CD1c-positive myeloid dendritic cell (primary cell): ENCODE results near the gene JADE1.

Experiments
- DNase-seq: peaks from one replicate; pipeline ENCODE4 v3.0.0-alpha.2; 2016; ENCODE audit errors: extremely low spot score

Gene JADE1

DNA sequence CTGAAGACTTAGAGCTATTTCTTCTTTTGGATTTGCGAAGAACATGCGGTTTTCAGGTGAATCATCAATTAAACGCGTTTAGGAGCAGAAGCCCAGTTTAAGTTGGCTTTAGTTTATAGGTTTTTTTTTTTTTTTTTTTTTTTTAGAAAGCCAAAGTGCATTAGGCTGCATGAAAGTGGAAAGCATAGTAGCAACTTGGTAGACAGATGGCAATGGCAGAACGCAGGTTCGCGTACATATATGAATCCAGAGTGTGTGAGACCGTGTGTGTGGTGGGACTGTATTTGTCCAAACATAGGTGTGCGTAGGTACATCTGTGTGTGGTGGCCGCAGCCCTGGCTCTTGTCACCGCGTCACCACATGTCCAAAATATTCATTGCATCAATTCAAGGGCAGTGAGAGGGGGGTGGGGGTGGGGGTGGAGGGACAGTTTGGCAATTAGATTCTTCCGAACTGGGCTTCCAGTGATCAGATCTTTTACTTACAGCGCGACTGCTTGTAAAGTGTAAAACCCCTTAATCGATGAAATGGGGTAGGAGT is 901 bp downstream of the JADE1 start:
- DNase-seq, result peak; percentile 13

DNA sequence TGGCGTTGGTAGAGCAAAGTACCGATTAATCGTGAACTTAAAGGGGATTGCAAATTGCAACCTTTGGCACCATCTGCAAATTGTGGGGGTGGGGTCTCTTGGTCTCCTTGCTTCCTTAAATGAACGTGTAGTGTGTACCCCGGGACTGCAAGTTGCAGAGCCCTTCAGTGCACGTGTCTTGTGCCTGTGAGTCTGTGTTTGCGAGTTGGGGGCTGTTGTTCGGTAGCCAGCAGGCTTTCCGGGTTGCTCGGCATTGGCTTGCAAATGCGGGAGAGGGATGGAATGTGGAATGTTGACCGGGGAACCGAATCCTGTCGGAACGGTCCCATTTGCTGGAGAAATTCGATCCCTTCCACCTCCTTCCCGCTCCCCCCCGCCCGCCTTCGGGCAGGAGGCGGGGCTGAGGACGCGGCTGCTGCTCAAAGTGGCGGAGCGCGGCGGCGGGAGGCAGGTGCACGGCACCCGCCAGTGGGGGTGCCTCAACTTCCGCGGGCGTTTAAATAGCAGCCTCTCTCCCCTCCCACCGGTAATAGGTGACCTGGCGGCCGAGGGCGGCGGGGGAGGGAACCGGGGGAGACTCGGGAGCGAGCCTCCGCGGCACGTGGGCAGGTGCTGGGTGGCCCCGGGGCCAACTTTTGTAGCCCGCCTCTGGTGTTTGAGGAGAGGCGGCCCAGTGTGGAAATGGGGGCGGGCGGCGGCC is 1.5 kb downstream of the JADE1 start:
- peak; percentile 66 for DNase-seq

- peak; percentile 89 for DNase-seq
Observed at GRCh38 chr4:128811571-128812441, 2.3 kb downstream of the JADE1 start.

- peak; percentile 42 for DNase-seq
Observed at GRCh38 chr4:128812442-128813235, 3.1 kb downstream of the JADE1 start.

DNA sequence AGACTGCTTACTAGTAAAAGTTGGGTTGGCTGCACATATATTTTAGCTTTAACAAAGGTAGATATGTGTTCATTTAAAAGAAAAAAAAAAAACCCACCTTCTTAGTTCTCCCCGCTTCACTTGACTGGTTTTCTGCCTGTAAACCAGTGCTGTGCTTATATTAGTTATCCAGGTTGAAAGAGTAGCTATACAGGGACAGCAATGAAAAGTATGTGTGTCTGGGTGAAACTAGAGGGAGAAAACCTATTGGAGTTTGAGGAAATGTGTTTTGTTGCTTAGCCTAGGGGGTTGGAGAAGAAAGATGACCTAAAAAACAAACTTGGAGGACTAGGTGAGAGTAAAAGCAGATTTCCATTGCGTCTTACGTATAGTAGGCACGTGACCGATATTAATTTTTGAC is 4.5 kb downstream of the JADE1 start:
- no peak for DNase-seq

DNA sequence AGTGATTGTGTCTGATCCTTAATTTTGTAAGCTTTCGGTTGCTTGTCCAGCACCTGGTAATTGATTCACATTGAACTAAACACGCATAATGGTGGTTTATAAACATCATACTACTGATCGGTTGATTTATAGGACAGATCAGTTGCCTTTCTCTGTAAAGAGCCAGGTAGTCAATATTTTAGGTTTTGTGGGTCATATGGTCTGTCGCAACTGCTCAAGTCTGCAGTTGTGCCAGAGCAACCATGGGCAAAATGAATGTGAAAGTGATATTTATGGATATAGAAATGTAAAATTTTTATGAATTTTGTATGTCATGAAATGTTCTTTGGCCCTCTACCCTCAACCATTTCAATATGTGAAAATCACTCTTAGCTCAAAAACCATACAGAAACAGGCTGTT is 8.9 kb downstream of the JADE1 start:
- no peak for DNase-seq

- no peak for DNase-seq
Observed at GRCh38 chr4:128819082-128819742, 9.7 kb downstream of the JADE1 start.

- DNase-seq, result no peak
Observed at GRCh38 chr4:128820671-128821070, 11.2 kb downstream of the JADE1 start.

DNA sequence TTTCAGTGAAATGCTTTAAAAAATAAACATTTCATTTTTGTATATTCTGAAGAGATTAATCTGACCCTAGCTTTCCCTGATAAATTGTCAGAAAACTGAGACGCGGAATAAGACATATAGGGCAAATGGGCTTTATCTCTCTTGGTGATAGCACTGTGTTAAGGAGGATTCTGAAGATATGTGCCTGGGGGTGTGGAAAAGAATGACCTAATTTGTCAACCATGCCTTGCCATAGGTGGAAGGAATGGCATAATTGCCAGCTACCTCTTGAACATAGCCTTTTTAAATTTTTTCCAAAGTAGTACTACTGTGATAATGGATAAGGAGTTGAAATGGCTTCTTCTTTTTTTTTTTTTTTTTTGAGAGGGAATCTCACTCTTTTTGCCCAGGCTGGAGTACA is 11.7 kb downstream of the JADE1 start:
- no peak for DNase-seq

- no peak for DNase-seq
Observed at GRCh38 chr4:128823025-128823661, 13.6 kb downstream of the JADE1 start.

DNA sequence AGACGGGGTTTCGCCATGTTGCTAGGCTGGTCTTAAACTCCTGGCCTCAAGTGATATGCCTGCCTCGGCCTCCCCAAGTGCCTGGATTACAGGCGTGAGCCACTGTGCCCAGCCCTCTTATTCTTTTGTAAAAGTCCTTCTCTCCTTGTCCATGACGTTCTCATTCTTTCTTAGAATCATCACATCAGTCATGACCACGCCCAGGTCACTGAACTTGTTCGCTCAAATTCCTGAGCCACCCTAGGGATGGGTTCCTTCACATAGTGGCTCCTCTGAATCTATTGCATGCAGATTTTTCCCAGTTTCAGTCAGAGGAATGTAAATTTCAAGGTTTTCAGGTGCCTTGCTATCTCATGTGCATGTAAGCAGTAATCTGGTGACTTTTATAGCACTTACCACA is 15.7 kb downstream of the JADE1 start:
- DNase-seq, result no peak

DNA sequence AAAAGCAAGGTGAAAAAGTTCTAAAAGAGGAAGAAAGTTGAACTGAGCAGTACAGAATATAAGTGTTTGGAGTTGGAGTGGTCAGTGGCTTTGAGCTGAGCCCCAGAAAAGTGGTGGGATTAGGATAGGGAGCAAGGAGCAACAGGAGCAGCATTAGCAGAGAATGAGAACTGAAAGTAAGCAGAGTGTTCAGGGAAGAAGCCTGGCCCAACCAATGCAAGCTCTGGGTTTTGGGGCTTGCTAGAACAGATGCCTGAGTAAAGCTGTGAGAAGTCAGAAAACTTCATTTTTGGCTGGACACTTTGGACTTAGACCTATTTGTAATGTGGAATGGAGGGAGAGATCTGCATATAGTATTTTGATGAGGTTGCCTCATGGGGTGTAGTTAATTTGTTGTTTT is 17.8 kb downstream of the JADE1 start:
- DNase-seq, result no peak

DNA sequence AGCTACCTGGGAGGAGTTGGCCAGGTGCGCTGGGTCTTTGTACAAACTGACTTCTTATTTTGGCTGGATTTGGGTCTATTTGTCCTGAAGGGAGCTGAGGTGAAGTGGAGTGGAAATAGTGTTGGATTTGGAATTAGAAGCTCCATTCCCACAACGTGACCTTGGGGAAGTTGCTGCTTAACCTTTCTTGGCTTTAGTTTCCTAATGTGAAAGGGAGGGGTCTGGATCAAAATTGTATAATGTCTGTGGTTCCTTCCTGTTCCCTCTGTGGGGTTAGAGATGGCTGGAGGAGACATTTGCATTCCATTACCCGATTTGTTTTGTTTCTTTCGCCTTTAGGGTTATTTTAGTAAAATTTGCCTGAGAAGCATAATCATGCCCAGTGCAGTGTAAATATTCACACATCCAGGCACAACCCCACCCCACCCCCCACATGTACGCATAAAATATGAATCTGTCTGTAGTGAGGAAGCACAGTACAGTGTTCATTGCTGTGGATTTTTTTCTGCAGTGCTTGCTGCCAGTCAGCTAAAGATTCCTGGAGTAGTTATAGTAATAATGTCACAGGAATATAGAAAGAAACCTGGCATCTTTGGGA is 21.5 kb downstream of the JADE1 start:
- no peak for DNase-seq

DNA sequence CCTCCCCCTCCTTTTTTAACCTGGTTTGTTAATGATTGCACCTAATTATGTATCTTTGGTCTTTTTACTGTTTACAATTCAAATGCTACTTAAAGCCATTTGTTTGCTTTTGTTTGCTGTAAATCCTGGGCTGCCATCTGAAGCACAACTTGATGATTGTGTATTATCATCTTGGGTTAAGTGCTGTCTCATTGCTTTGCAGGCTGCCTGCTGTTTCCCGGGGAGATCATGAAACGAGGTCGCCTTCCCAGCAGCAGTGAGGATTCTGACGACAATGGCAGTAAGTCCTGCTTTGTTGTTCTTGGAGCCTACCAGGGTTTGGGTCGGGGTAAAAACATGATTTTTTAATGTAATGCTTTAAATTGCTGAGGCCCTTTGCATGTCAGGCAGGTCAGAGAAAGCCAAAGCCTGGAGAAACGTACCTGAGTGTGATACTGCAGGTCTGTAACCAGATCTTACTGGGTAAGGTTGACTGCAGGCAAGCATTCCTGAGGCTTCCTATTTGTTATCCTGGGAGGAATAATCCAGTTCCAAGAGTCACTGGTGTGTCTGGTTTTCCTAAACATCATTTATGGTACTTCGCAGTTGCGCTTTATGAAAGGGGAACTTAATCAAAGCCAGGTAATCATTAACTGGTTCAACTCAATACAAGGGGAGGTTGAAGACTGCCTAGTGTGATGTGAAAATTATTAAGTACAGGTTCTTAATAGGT is 22.2 kb downstream of the JADE1 start:
- no peak for DNase-seq

- DNase-seq, result no peak
Observed at GRCh38 chr4:128832243-128832625, 22.7 kb downstream of the JADE1 start.

DNA sequence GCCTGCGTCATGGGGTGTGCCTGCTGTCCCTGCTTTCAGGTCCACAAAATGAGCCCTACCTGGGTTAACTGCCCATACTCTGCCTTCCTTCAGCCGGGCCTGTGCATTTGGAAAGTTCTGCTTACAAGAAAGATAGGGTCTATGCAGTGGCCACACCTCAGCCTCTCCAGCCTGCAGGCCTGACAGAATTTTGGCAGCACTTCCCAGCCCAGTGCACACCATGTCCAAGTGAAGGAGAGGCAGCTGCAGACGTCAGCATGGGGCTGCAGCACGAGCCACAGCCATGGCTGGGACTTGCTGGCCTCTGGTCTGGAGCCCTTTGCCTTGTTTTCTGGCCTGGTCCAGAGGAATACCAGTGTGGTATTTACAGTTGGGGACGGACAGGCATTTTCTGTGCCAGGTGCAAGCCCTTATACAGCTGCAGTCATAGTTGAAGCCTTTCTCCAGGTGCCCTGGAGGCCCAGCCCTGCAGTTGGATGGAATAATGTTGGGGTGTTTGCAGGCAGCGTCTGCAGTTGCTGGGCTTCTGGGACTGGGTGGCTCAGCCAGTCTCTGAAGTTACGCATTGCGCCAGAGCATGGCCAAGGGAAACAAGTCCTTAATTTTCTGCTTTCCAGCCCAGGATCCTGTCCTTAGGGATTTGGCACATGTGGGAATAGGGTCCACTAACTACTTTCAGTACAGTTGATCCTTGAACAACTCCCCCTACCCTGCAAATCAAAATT is 26.2 kb downstream of the JADE1 start:
- DNase-seq, result no peak

DNA sequence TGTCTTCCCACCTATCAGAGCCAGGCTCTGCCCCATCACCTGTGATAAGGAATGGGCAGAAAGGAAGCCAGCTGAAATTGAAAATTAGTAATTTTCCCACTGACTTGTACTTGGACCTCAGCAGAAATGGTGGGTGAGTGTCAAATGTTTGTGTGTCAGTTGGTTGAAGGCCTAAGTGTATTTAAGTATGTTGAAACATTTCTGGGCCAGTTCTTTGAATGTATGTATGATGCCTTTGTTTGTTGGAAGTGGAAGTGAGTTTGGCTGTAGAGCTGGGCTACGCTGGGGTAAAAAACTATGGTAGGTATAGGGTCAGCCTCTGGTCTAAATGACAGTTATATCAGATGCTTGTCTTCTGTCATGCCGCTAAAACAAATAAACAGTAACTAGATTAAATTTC is 27.7 kb downstream of the JADE1 start:
- no peak for DNase-seq

- DNase-seq, result no peak
Observed at GRCh38 chr4:128837679-128838078, 28.2 kb downstream of the JADE1 start.

GRCh38 chr4:128840711-128841318 is 31.3 kb downstream of the JADE1 start:
- no peak for DNase-seq
